Activated B cell treated with CpG ODN at 0.5 μM for 24 hours (primary cell): Measurements from ENCODE around the gene DNAJA1. TPM values are rescaled to one million over a fixed set of nuclear protein-coding genes. Genes with fewer than 3 reads are reported as not detected.
"Not testable (repeated sequence)": the region's sequence is repeated elsewhere in the genome, so short reads cannot be mapped to it uniquely, and the experiment has no call there.

Experiments
- ATAC-seq: fragments of 200-7000 bp; cut with Tn5 transposase; one replicate; pipeline ENCODE4 v1.10.0; 2021; ENCODE audit warnings: low read depth, mild to moderate bottlenecking, moderate library complexity
- CTCF ChIA-PET: fragments of 350-600 bp; sonication (Branson Sonifier 250); formaldehyde crosslinking; loops from one replicate; lab custom pipeline; 2021; ENCODE audit warnings: antibody characterized with exemption; lab: Charles Lee
- POLR2A ChIA-PET: fragments of 350-600 bp; sonication (Branson Sonifier 250); formaldehyde crosslinking; loops from one replicate; lab custom pipeline; 2021; ENCODE audit warnings: antibody characterized with exemption; lab: Charles Lee
- DNase-seq: peaks from one replicate; pipeline ENCODE4 v3.0.0; 2022
- H3K27ac Mint-ChIP-seq: one replicate; pipeline ENCODE4 v1.8.0; 2020; ENCODE audit warnings: mixed read lengths
- H3K27me3 Mint-ChIP-seq: one replicate; pipeline ENCODE4 v1.8.0; 2021; ENCODE audit warnings: mixed read lengths
- H3K36me3 Mint-ChIP-seq: one replicate; pipeline ENCODE4 v1.8.0; 2021; ENCODE audit warnings: low read depth, mixed read lengths
- H3K4me1 Mint-ChIP-seq: one replicate; pipeline ENCODE4 v1.8.0; 2021; ENCODE audit warnings: mixed read lengths
- H3K4me3 Mint-ChIP-seq: one replicate; pipeline ENCODE4 v1.8.0; 2020; ENCODE audit warnings: mild to moderate bottlenecking, mixed read lengths
- H3K9me3 Mint-ChIP-seq: one replicate; pipeline ENCODE4 v1.8.0; 2020; ENCODE audit warnings: mixed read lengths
- intact Hi-C: fragments of 100-400 bp; cut with micrococcal nuclease; formaldehyde crosslinking; loops from one replicate; pipeline ENCODE4 v1.15.1; 2024
- total RNA-seq: library from RNA; stranded (reverse); gene quantifications from 2 replicates; pipeline ENCODE4 v1.2.3, GENCODE V29; 2022
- TF ChIP-seq, protein P1 (sequence below): fragments of 200-600 bp; IDR thresholded peaks from one replicate; pipeline ENCODE4 v1.8.0; 2022; ENCODE audit warnings: antibody characterized with exemption, mild to moderate bottlenecking

The DNAJA1 gene
- total RNA-seq, 1 donor from 2014 or later: 107 TPM

GRCh38 chr9:32992595-32993238 is 32.4 kb upstream of the DNAJA1 start:
- TF ChIP-seq, protein P1, sequence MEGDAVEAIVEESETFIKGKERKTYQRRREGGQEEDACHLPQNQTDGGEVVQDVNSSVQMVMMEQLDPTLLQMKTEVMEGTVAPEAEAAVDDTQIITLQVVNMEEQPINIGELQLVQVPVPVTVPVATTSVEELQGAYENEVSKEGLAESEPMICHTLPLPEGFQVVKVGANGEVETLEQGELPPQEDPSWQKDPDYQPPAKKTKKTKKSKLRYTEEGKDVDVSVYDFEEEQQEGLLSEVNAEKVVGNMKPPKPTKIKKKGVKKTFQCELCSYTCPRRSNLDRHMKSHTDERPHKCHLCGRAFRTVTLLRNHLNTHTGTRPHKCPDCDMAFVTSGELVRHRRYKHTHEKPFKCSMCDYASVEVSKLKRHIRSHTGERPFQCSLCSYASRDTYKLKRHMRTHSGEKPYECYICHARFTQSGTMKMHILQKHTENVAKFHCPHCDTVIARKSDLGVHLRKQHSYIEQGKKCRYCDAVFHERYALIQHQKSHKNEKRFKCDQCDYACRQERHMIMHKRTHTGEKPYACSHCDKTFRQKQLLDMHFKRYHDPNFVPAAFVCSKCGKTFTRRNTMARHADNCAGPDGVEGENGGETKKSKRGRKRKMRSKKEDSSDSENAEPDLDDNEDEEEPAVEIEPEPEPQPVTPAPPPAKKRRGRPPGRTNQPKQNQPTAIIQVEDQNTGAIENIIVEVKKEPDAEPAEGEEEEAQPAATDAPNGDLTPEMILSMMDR: no peak
- no peak overlapping the region for H3K27ac Mint-ChIP-seq
- CTCF ChIA-PET: no interaction called here
- POLR2A ChIA-PET: no interaction called here
- intact Hi-C loops: no loop called here
- DNase-seq: no peak
- H3K9me3 Mint-ChIP-seq: no peaks in the 10 kb centered on the region
- no peaks in the 10 kb centered on the region for H3K27me3 Mint-ChIP-seq
- H3K4me3 Mint-ChIP-seq: no peak overlapping the region
- H3K4me1 Mint-ChIP-seq: peaks cover 7% of the 10 kb centered on the region
- ATAC-seq: no peak
- H3K36me3 Mint-ChIP-seq: peaks cover 75% of the 10 kb centered on the region

GRCh38 chr9:33000682-33001055 is 24.4 kb upstream of the DNAJA1 start:
- peaks cover 35% of the 10 kb centered on the region for H3K4me1 Mint-ChIP-seq
- DNase-seq, CTCF ChIA-PET, H3K9me3 Mint-ChIP-seq, ATAC-seq, H3K27me3 Mint-ChIP-seq: not testable (repeated sequence)
- POLR2A ChIA-PET: interaction anchor here (0.5 to 6.9 kb wide), 3 partner anchors 25 to 43 kb away, joined by 4 to 37 read pairs (median 5); partner anchors contain the start of gene DNAJA1
- H3K4me3 Mint-ChIP-seq: peak overlapping the region; percentile 94
- peaks cover 37% of the 10 kb centered on the region for H3K36me3 Mint-ChIP-seq
- H3K27ac Mint-ChIP-seq: peak overlapping the region; percentile 92
- intact Hi-C loops: loop anchor here (1.0 kb wide), 8 partner anchors 25 to 616 kb away; partner anchors contain the start of genes ACO1, BAG1, DNAJA1 and NDUFB6

DNA sequence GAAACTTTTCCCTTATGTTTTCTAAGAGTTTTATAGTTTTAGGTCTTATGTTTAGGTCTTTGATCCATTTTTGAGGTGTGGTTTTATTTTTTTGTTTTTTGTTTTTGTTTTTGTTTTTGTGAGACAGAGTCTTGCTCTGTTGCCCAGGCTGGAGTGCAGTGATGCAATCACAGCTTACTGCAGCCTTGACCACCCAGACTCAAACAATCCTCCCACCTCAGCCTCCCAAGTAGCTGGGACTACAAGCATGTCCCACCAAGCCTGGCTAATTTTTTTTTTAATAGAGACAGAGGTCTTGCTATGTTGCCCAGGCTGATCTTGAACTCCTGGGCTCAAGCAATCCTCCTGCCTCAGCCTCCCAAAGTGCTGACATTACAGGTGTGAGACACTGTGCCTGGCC is 19.7 kb upstream of the DNAJA1 start:
- CTCF ChIA-PET, H3K9me3 Mint-ChIP-seq: not testable (repeated sequence)

GRCh38 chr9:33007755-33008154 is 17.3 kb upstream of the DNAJA1 start:
- TF ChIP-seq, protein P1: no peak
- Mint-ChIP-seq H3K4me1 (no peaks in the 10 kb centered on the region), H3K27me3 (no peaks in the 10 kb centered on the region), H3K27ac (no peak overlapping the region), H3K36me3 (no peaks in the 10 kb centered on the region), H3K9me3 (no peaks in the 10 kb centered on the region), H3K4me3 (no peak overlapping the region)
- intact Hi-C loops: no loop called here
- ChIA-PET CTCF (no interaction called here), POLR2A (no interaction called here)
- ATAC-seq: no peak
- DNase-seq: no peak

More for the DNA sequence above, 19.7 kb upstream of the DNAJA1 start:
- DNase-seq, H3K27ac Mint-ChIP-seq, POLR2A ChIA-PET, H3K27me3 Mint-ChIP-seq, ATAC-seq, H3K4me3 Mint-ChIP-seq, intact Hi-C loops, H3K36me3 Mint-ChIP-seq: not testable (repeated sequence)
- H3K4me1 Mint-ChIP-seq: peaks cover 15% of the 10 kb centered on the region

DNA sequence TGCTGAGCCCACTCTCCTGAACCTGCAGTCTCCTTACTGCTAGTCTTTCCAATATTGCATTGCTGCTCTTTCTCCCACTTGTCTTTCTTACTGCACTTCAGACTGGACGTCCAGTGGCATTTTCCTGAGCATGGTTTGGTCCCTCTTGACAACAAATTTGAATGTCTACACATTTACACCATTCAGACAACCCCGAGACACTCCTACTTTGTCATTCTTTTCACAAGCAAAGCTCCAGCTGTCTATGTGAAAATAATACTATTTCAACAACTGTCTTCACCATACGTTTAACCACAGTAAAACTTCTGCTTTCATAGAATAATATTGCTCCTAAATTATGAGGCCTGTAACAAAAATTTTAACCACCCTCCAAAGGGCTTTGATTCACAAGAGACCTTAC is 13.2 kb upstream of the DNAJA1 start:
- H3K4me1 Mint-ChIP-seq: no peaks in the 10 kb centered on the region
- no peaks in the 10 kb centered on the region for H3K27me3 Mint-ChIP-seq
- no peak overlapping the region for H3K4me3 Mint-ChIP-seq
- CTCF ChIA-PET: no interaction called here
- POLR2A ChIA-PET: interaction anchor here (0.5 kb wide), 1 partner anchor 140 kb away, joined by 4 read pairs; no protein-coding TSS in a partner anchor
- H3K9me3 Mint-ChIP-seq: no peaks in the 10 kb centered on the region
- intact Hi-C loops: no loop called here
- no peaks in the 10 kb centered on the region for H3K36me3 Mint-ChIP-seq
- TF ChIP-seq, protein P1: no peak
- ATAC-seq (no peak), DNase-seq (no peak)
- no peak overlapping the region for H3K27ac Mint-ChIP-seq

- Mint-ChIP-seq H3K4me3 (no peak overlapping the region), H3K27me3 (no peaks in the 10 kb centered on the region), H3K36me3 (no peaks in the 10 kb centered on the region), H3K27ac (no peak overlapping the region), H3K9me3 (no peaks in the 10 kb centered on the region), H3K4me1 (no peaks in the 10 kb centered on the region)
- intact Hi-C loops: no loop called here
- ChIA-PET CTCF (no interaction called here), POLR2A (interaction anchor here (0.5 to 1.1 kb wide), 2 partner anchors 12 to 140 kb away, joined by 3 to 4 read pairs; partner anchors contain the start of gene DNAJA1)
- no peak for ATAC-seq
- no peak for DNase-seq
- TF ChIP-seq, protein P1: no peak
These were observed 12.6 kb upstream of the DNAJA1 start for GRCh38 chr9:33012328-33013069.
